ENCODE data around the gene KCNJ15. TPM values are rescaled to one million over a fixed set of nuclear protein-coding genes. Genes with fewer than 3 reads are reported as not detected.

Gene KCNJ15
- total and polyA plus RNA-seq, 2 donors (not counting 1 experiment from before 2014, with no cell fraction given) = not detected

DNA sequence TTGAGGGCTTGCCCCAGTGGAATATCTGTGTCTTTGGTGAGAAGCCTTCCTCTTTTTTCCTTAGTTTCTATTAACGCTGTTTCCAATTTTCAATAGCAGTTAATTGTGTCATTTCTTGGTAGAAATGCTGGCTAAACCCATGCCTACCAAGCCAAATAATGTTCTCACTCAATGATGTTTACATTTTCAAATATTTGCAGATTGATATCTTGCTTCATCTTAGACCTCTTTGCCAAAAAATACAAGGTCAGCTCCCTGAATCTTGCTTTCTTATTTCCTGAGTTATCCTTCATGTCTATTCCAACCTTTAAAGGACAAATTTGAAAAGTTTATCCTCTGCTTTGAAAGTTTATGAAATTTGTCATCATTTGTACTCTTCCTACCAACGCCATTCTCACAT, 5.1 kb downstream of the KCNJ15 start:
- H3K4me3 ChIP-seq (ENCODE audit: control extremely low read depth in 1 of 5, extremely low read depth in 1 of 5, insufficient read depth in 1 of 5, low read depth in 2 of 5, low read length in 4 of 5) = no peak overlapping the region
- intact Hi-C loops (cut with micrococcal nuclease) = no loop called here
- DNase-seq (no peak), ATAC-seq (ENCODE audit: low read depth) (no peak)
- TF ChIP-seq EZH2 (IDR thresholded peaks at IDR 0.05; ENCODE audit: borderline replicate concordance, insufficient read depth, low read depth, low read length, poor library complexity, severe bottlenecking) = no peak
- TF ChIP-seq, protein P1, sequence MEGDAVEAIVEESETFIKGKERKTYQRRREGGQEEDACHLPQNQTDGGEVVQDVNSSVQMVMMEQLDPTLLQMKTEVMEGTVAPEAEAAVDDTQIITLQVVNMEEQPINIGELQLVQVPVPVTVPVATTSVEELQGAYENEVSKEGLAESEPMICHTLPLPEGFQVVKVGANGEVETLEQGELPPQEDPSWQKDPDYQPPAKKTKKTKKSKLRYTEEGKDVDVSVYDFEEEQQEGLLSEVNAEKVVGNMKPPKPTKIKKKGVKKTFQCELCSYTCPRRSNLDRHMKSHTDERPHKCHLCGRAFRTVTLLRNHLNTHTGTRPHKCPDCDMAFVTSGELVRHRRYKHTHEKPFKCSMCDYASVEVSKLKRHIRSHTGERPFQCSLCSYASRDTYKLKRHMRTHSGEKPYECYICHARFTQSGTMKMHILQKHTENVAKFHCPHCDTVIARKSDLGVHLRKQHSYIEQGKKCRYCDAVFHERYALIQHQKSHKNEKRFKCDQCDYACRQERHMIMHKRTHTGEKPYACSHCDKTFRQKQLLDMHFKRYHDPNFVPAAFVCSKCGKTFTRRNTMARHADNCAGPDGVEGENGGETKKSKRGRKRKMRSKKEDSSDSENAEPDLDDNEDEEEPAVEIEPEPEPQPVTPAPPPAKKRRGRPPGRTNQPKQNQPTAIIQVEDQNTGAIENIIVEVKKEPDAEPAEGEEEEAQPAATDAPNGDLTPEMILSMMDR (IDR thresholded peaks at IDR 0.05) = no peak
- H3K4me2 ChIP-seq (replicated peaks; ENCODE audit: low read depth, low read length, poor library complexity, severe bottlenecking) = no peak overlapping the region
- no peaks in the 10 kb centered on the region for H3K79me2 ChIP-seq (ENCODE audit: control insufficient read depth, insufficient read depth, low read length)
- no CpG with 5 or more reads among the region's 2 CpGs for WGBS (ENCODE audit: insufficient coverage)
- H2AFZ ChIP-seq (ENCODE audit: insufficient read depth, low read depth, low read length, poor library complexity, severe bottlenecking) = no peak overlapping the region
- POLR2A ChIA-PET = no interaction called here
- CTCF ChIA-PET = no interaction called here
- Mint-ChIP-seq H3K9me3 (ENCODE audit: insufficient read depth) (peaks cover 2% of the 10 kb centered on the region), H3K27me3 (peaks cover 6% of the 10 kb centered on the region), H3K4me1 (no peaks in the 10 kb centered on the region), H3K4me3 (no peak overlapping the region), H3K27ac (no peak overlapping the region)
- no peaks in the 10 kb centered on the region for H4K20me1 ChIP-seq (ENCODE audit: control insufficient read depth, insufficient read depth, low read length, poor library complexity, severe bottlenecking)
- no peaks in the 10 kb centered on the region for H3K27me3 ChIP-seq (replicated peaks in 1 of 4; ENCODE audit: control extremely low read depth in 1 of 4, control insufficient read depth in 3 of 4, insufficient read depth in 4 of 4, low read length in 3 of 4)
- H3K9ac ChIP-seq (ENCODE audit: low read length) = no peak overlapping the region
- H3K9me3 ChIP-seq (ENCODE audit: control extremely low read depth in 1 of 3, control insufficient read depth in 2 of 3, insufficient read depth in 1 of 3, low read length in 2 of 3) = no peaks in the 10 kb centered on the region
- no peaks in the 10 kb centered on the region for H3K36me3 ChIP-seq (replicated peaks in 1 of 2; ENCODE audit: control extremely low read depth in 1 of 2, control insufficient read depth in 1 of 2, extremely low read depth in 1 of 2, insufficient read depth in 2 of 2, low read length in 1 of 2)
- no peaks in the 10 kb centered on the region for H3K4me1 ChIP-seq (ENCODE audit: control insufficient read depth in 2 of 2, insufficient read depth in 2 of 2, low read length in 2 of 2)
- no peak overlapping the region for H3K27ac ChIP-seq (ENCODE audit: low read length in 2 of 2)

DNA sequence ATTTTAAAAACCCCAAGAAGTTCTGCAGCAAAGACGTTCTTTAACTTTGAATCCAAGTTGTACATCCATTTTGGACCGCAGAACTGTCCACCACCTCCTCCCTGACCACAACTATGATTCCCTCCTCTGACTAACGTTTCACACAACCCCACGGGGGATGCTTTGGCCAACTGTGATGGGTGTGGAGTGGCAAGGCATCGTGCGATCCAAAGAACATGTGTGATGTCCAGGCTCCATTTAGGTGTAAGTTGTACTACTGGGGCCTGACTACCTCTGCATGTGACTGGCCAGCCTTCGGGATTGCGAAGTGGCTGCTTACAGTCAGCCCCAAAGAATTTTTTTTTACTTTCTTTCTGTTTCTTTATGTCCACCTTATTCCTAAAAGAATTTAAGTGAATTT, 6.7 kb downstream of the KCNJ15 start:
- H3K4me3 Mint-ChIP-seq = no peak overlapping the region
- no peak overlapping the region for H3K4me3 ChIP-seq (ENCODE audit: control extremely low read depth in 1 of 5, extremely low read depth in 1 of 5, insufficient read depth in 1 of 5, low read depth in 2 of 5, low read length in 4 of 5)
- no peak overlapping the region for H2AFZ ChIP-seq (ENCODE audit: insufficient read depth, low read depth, low read length, poor library complexity, severe bottlenecking)
- intact Hi-C loops (cut with micrococcal nuclease) = no loop called here
- H3K27ac ChIP-seq (ENCODE audit: low read length in 2 of 2) = no peak overlapping the region
- no peak overlapping the region for H3K27ac Mint-ChIP-seq
- no peaks in the 10 kb centered on the region for H3K9me3 ChIP-seq (ENCODE audit: control extremely low read depth in 1 of 3, control insufficient read depth in 2 of 3, insufficient read depth in 1 of 3, low read length in 2 of 3)
- DNase-seq (no peak), ATAC-seq (ENCODE audit: low read depth) (no peak)
- no peaks in the 10 kb centered on the region for H4K20me1 ChIP-seq (ENCODE audit: control insufficient read depth, insufficient read depth, low read length, poor library complexity, severe bottlenecking)
- H3K4me2 ChIP-seq (replicated peaks; ENCODE audit: low read depth, low read length, poor library complexity, severe bottlenecking) = no peak overlapping the region
- no peaks in the 10 kb centered on the region for H3K4me1 Mint-ChIP-seq
- peaks cover 6% of the 10 kb centered on the region for H3K27me3 Mint-ChIP-seq
- no peaks in the 10 kb centered on the region for H3K27me3 ChIP-seq (replicated peaks in 1 of 4; ENCODE audit: control extremely low read depth in 1 of 4, control insufficient read depth in 3 of 4, insufficient read depth in 4 of 4, low read length in 3 of 4)
- no peaks in the 10 kb centered on the region for H3K79me2 ChIP-seq (ENCODE audit: control insufficient read depth, insufficient read depth, low read length)
- H3K36me3 ChIP-seq (replicated peaks in 1 of 2; ENCODE audit: control extremely low read depth in 1 of 2, control insufficient read depth in 1 of 2, extremely low read depth in 1 of 2, insufficient read depth in 2 of 2, low read length in 1 of 2) = no peaks in the 10 kb centered on the region
- 89% methylated on average over 1 of the region's 8 CpGs for WGBS (ENCODE audit: insufficient coverage)
- no peak overlapping the region for H3K9ac ChIP-seq (ENCODE audit: low read length)
- CTCF ChIA-PET = no interaction called here
- H3K9me3 Mint-ChIP-seq (ENCODE audit: insufficient read depth) = peaks cover 2% of the 10 kb centered on the region
- POLR2A ChIA-PET = no interaction called here
- H3K4me1 ChIP-seq (ENCODE audit: control insufficient read depth in 2 of 2, insufficient read depth in 2 of 2, low read length in 2 of 2) = no peaks in the 10 kb centered on the region
- TF ChIP-seq, protein P1 (IDR thresholded peaks at IDR 0.05) = no peak
- TF ChIP-seq EZH2 (IDR thresholded peaks at IDR 0.05; ENCODE audit: borderline replicate concordance, insufficient read depth, low read depth, low read length, poor library complexity, severe bottlenecking) = no peak

Data from B cell (primary cell).